ENCODE measurements around the gene KIF12. TPM values are rescaled to one million over a fixed set of nuclear protein-coding genes. Genes with fewer than 3 reads are reported as not detected.

KIF12 gene
- total and polyA plus RNA-seq, 2 donors (not counting 3 experiments of a cell fraction or from before 2014, with no cell fraction given): 0.46 to 0.97 TPM

- Histone ChIP-seq H3K27me3 (ENCODE audit: control insufficient read depth in 2 of 2, insufficient read depth in 2 of 2, low read length in 2 of 2) (peaks cover 34 to 48% of the 10 kb centered on the region in 2 experiments), H3K9ac (replicated peaks; ENCODE audit: extremely low read depth, insufficient read depth, low read length) (no peak overlapping the region), H3K79me2 (ENCODE audit: control insufficient read depth, insufficient read depth, low read length) (no peaks in the 10 kb centered on the region), H3K4me2 (ENCODE audit: insufficient read depth, low read length) (no peak overlapping the region), H2AFZ (ENCODE audit: low read depth, low read length) (no peak overlapping the region), H3K4me3 (replicated peaks in 1 of 3; ENCODE audit: insufficient read depth in 1 of 3, low read depth in 1 of 3, low read length in 3 of 3) (no peak overlapping the region), H3K27ac (ENCODE audit: insufficient read depth, low read depth, low read length) (no peak overlapping the region), H3K4me1 (ENCODE audit: control insufficient read depth, extremely low read depth, insufficient read depth, low read length) (no peaks in the 10 kb centered on the region), H3K9me1 (replicated peaks; ENCODE audit: control insufficient read depth, extremely low read depth, insufficient read depth, low read length) (no peaks in the 10 kb centered on the region), H4K20me1 (replicated peaks; ENCODE audit: control insufficient read depth, extremely low read depth, insufficient read depth, low read length) (no peaks in the 10 kb centered on the region), H3K36me3 (ENCODE audit: control insufficient read depth in 2 of 2, extremely low read depth in 1 of 2, insufficient read depth in 2 of 2, low read length in 2 of 2) (no peaks in the 10 kb centered on the region), H3K9me3 (replicated peaks; ENCODE audit: control insufficient read depth, insufficient read depth, low read length) (no peaks in the 10 kb centered on the region)
- dilution Hi-C loops (cut with MboI; ENCODE audit: extremely low pct_ligation_motif_present, low sequenced_read_pairs): no loop called here
- no TSS peak for BruUV-seq (replicated peaks)
- ChIA-PET POLR2A (no interaction called here), CTCF (interaction anchor here (1.8 to 5.1 kb wide), 2 partner anchors 10 to 173 kb away, joined by 7 to 41 read pairs; no protein-coding TSS in a partner anchor)
- TF ChIP-seq GATA2 (IDR thresholded peaks at IDR 0.05; ENCODE audit: insufficient read depth, insufficient read length, low read depth, low read length) (no peak), EZH2 (IDR thresholded peaks at IDR 0.05; ENCODE audit: borderline replicate concordance, low read depth, low read length, severe bottlenecking) (no peak), CTCF (IDR thresholded peaks at IDR 0.05; ENCODE audit: extremely low read depth in 1 of 2, insufficient read depth in 1 of 2, low read depth in 1 of 2, low read length in 2 of 2) (no peak), POLR2A (IDR thresholded peaks at IDR 0.05; ENCODE audit: low read depth, low read length) (no peak), FOS (IDR thresholded peaks at IDR 0.05; ENCODE audit: borderline replicate concordance, insufficient read depth, low read length) (no peak), JUN (IDR thresholded peaks at IDR 0.05; ENCODE audit: borderline replicate concordance, insufficient read depth, insufficient read length, low read depth) (no peak), MYC (IDR thresholded peaks at IDR 0.05; ENCODE audit: low read depth, low read length) (no peak), POLR2AphosphoS5 (IDR thresholded peaks at IDR 0.05; ENCODE audit: insufficient read depth, low read depth, low read length) (no peak), MAX (IDR thresholded peaks at IDR 0.05; ENCODE audit: insufficient read depth, insufficient read length) (no peak)
- DNase-seq (ENCODE audit: low read depth, low spot score) (no peak), FAIRE-seq (no peak)
- intact Hi-C loops (cut with micrococcal nuclease): no loop called here
These were observed 18.5 kb upstream of the KIF12 start for GRCh38 chr9:114117614-114117995.
